Smooth muscle cell (in vitro differentiated cells): ENCODE results near the gene TAF8. TPM values are rescaled to one million over a fixed set of nuclear protein-coding genes. Genes with fewer than 3 reads are reported as not detected.

Source experiments
- DNase-seq: peaks from one replicate; lab custom pipeline; 2025; ENCODE audit not compliant: unreplicated experiment; lab: John Stamatoyannopoulos, UW
- H2AFZ ChIP-seq: fragments of 200-600 bp; sonication (generic); 2 replicates; pipeline ENCODE4 v1.6.0; 2016; ENCODE audit warnings: antibody characterized with exemption, low read depth, mild to moderate bottlenecking
- H3F3A ChIP-seq: fragments of 200-600 bp; sonication (generic); 2 replicates; pipeline ENCODE4 v1.6.0; 2017; ENCODE audit warnings: antibody characterized with exemption, low read depth
- H3K27ac ChIP-seq: fragments of 200-600 bp; sonication (generic); 2 replicates; pipeline ENCODE4 v1.5.1; 2016; ENCODE audit warnings: low read depth, mild to moderate bottlenecking
- H3K27me3 ChIP-seq: fragments of 200-600 bp; sonication (generic); 2 replicates; pipeline ENCODE4 v1.6.1; 2016; ENCODE audit warnings: low read depth, mild to moderate bottlenecking
- H3K36me3 ChIP-seq: fragments of 200-600 bp; sonication (generic); 2 replicates; pipeline ENCODE4 v1.5.1; 2016; ENCODE audit warnings: low read depth
- H3K4me1 ChIP-seq: fragments of 200-600 bp; sonication (generic); 2 replicates; pipeline ENCODE4 v1.5.1; 2016; ENCODE audit warnings: low read depth
- H3K4me2 ChIP-seq: fragments of 200-600 bp; sonication (generic); 2 replicates; pipeline ENCODE4 v1.6.0; 2016; ENCODE audit warnings: mild to moderate bottlenecking
- H3K4me3 ChIP-seq: fragments of 200-600 bp; sonication (generic); 2 replicates; pipeline ENCODE4 v1.5.1; 2016; ENCODE audit warnings: mild to moderate bottlenecking
- H3K79me2 ChIP-seq: fragments of 200-600 bp; sonication (generic); 2 replicates; pipeline ENCODE4 v1.6.0; 2016; ENCODE audit warnings: low read depth, mild to moderate bottlenecking
- H3K9ac ChIP-seq: fragments of 200-600 bp; sonication (generic); 2 replicates; pipeline ENCODE4 v1.6.0; 2016; ENCODE audit warnings: low read depth
- H3K9me3 ChIP-seq: fragments of 200-600 bp; sonication (generic); replicated peaks from 2 replicates; pipeline ENCODE4 v1.5.1; 2016; ENCODE audit warnings: low read depth
- H4K20me1 ChIP-seq: fragments of 200-600 bp; sonication (generic); 2 replicates; pipeline ENCODE4 v1.6.0; 2016; ENCODE audit warnings: low read depth
- CTCF ChIP-seq: fragments of 200-600 bp; sonication (generic); IDR thresholded peaks from 2 replicates; pipeline ENCODE4 v1.5.1; 2017; ENCODE audit warnings: borderline replicate concordance, mild to moderate bottlenecking, antibody characterized with exemption; ENCODE audit not compliant: insufficient read depth, poor library complexity, severe bottlenecking
- WGBS: methylation state at CpG from one replicate; pipeline ENCODE4 v1.1.7; 2016; ENCODE audit warnings: low lambda C conversion rate; 5-methylcytosine and 5-hydroxymethylcytosine counted together
- polyA plus RNA-seq: library from polyadenylated mRNA; unstranded; fragments of >200 nt; fragmentation: Nextera tagmentation; extraction: Ambion mirVana; gene quantifications from 2 replicates; pipeline ENCODE4 v1.2.1, GENCODE V29; 2016
- total RNA-seq: library from RNA; depleted of rRNA; stranded (reverse); fragments of >200 nt; gene quantifications from 2 replicates; pipeline ENCODE4 v1.2.3, GENCODE V29; 2014

TAF8 gene
- total and polyA plus RNA-seq, 2 experiments from 2014 or later, result 8.1 to 9.8 TPM

GRCh38 chr6:42106112-42107023, 56.0 kb downstream of the TAF8 start:
- no peak for DNase-seq
- no peak overlapping the region for H3K27ac ChIP-seq
- H3K4me3 ChIP-seq, result no peak overlapping the region
- peaks cover 5% of the 10 kb centered on the region for H3F3A ChIP-seq
- WGBS, result 85% methylated on average over 17 of the region's 19 CpGs
- H3K9ac ChIP-seq, result no peak overlapping the region
- H3K4me2 ChIP-seq, result no peak overlapping the region
- no peaks in the 10 kb centered on the region for H4K20me1 ChIP-seq
- TF ChIP-seq CTCF, result no peak
- H3K4me1 ChIP-seq, result peaks cover 5% of the 10 kb centered on the region
- H3K79me2 ChIP-seq, result no peaks in the 10 kb centered on the region
- no peak overlapping the region for H2AFZ ChIP-seq
- H3K9me3 ChIP-seq, result no peaks in the 10 kb centered on the region
- no peaks in the 10 kb centered on the region for H3K27me3 ChIP-seq
- no peaks in the 10 kb centered on the region for H3K36me3 ChIP-seq

DNA sequence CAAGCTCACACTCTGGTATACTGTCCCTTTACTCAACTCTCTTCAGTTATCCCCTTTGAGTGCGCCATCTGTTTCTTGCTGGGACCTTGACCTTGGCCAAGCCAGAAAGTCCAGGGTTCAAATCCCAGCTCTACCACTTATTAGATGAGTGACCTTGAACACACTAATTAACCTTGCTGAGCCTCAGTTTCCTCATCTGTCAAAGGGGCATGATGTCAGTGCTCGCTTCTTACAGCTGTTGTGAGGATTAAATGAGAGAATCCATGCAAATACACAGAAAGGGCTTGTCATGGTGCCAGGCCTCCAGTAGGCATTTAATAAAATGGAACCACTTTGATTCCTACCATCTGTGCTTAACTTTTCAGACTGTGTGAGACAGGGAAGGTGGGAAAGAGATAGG, 57.7 kb downstream of the TAF8 start:
- no peaks in the 10 kb centered on the region for H3K79me2 ChIP-seq
- no peak overlapping the region for H3K4me3 ChIP-seq
- H2AFZ ChIP-seq, result no peak overlapping the region
- no peaks in the 10 kb centered on the region for H3K36me3 ChIP-seq
- H3K27me3 ChIP-seq, result no peaks in the 10 kb centered on the region
- peaks cover 5% of the 10 kb centered on the region for H3K4me1 ChIP-seq
- H3F3A ChIP-seq, result no peaks in the 10 kb centered on the region
- WGBS, result 95% methylated on average over 2 of the region's 2 CpGs
- DNase-seq, result no peak
- H3K9me3 ChIP-seq, result no peaks in the 10 kb centered on the region
- no peak overlapping the region for H3K4me2 ChIP-seq
- no peak overlapping the region for H3K27ac ChIP-seq
- no peak for TF ChIP-seq CTCF
- H3K9ac ChIP-seq, result no peak overlapping the region
- H4K20me1 ChIP-seq, result peaks cover 9% of the 10 kb centered on the region

- no peak for DNase-seq
- Histone ChIP-seq H3F3A (no peaks in the 10 kb centered on the region), H3K4me3 (no peak overlapping the region), H3K4me2 (no peak overlapping the region), H3K9ac (no peak overlapping the region), H2AFZ (no peak overlapping the region), H3K27ac (no peak overlapping the region), H3K79me2 (no peaks in the 10 kb centered on the region), H3K27me3 (no peaks in the 10 kb centered on the region), H3K9me3 (no peaks in the 10 kb centered on the region), H3K4me1 (no peaks in the 10 kb centered on the region), H4K20me1 (peaks cover 24% of the 10 kb centered on the region), H3K36me3 (no peaks in the 10 kb centered on the region)
- no peak for TF ChIP-seq CTCF
- 76% methylated on average over 3 of the region's 3 CpGs for WGBS
Observed at GRCh38 chr6:42110683-42111082, 60.4 kb downstream of the TAF8 start.
